ENCODE data around the gene MPP7. TPM values are rescaled to one million over a fixed set of nuclear protein-coding genes. Genes with fewer than 3 reads are reported as not detected.

Gene MPP7
- total RNA-seq, 2 donors from 2014 or later: 10.1 to 16.1 TPM

DNA sequence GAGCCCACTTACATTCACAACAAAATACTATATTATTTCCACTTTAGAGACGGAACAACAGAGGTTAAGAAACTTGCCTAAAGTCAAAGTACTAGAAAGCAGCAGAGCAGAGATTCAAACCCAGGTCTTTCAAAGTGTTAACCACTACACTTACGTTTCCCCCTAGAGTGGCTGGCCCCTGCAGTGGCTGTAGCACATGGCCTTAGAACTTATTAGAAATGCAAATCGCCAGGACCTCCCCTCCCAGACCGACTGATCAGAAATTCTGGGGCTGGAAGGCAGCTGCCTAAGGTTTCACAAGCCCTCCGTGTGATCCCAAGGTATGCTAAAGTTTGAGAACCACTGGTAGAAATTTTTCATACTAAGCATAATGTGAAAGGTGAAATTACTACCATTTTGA, 8.1 kb downstream of the MPP7 start:
- Histone ChIP-seq H3K4me1 (replicated peaks) (no peaks in the 10 kb centered on the region), H3K27ac (no peak overlapping the region), H3K27me3 (replicated peaks; ENCODE audit: insufficient read depth) (no peaks in the 10 kb centered on the region), H3K9me3 (no peaks in the 10 kb centered on the region), H3K4me3 (no peak overlapping the region), H3K36me3 (no peaks in the 10 kb centered on the region)
- DNase-seq (ENCODE audit: low spot score): no peak
- WGBS: 79% methylated on average over 5 of the region's 5 CpGs
- TF ChIP-seq POLR2A (IDR thresholded peaks at IDR 0.05) (no peak), POLR2AphosphoS5 (IDR thresholded peaks at IDR 0.05) (no peak)
- TF ChIP-seq, protein P1, sequence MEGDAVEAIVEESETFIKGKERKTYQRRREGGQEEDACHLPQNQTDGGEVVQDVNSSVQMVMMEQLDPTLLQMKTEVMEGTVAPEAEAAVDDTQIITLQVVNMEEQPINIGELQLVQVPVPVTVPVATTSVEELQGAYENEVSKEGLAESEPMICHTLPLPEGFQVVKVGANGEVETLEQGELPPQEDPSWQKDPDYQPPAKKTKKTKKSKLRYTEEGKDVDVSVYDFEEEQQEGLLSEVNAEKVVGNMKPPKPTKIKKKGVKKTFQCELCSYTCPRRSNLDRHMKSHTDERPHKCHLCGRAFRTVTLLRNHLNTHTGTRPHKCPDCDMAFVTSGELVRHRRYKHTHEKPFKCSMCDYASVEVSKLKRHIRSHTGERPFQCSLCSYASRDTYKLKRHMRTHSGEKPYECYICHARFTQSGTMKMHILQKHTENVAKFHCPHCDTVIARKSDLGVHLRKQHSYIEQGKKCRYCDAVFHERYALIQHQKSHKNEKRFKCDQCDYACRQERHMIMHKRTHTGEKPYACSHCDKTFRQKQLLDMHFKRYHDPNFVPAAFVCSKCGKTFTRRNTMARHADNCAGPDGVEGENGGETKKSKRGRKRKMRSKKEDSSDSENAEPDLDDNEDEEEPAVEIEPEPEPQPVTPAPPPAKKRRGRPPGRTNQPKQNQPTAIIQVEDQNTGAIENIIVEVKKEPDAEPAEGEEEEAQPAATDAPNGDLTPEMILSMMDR (IDR thresholded peaks at IDR 0.05): no peak
- intact Hi-C loops (cut with DNase I): no loop called here

DNA sequence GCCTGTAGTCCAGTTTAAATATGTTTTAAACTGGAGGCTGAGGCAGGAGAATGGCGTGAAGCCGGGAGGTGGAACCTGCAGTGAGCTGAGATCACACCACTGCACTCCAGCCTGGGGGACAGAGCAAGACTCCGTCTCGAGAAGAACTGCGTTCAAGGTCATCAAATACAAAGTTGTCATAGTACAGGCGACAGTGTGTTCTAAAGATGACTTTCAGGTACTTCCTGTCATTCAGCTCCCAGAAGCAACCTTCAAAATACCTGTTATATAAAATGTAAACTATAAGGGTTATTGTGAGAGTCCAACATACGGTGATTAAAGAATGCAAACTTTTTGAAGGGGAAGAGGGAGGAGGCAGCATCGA, 8.7 kb downstream of the MPP7 start:
- Histone ChIP-seq H3K9me3 (no peaks in the 10 kb centered on the region), H3K36me3 (no peaks in the 10 kb centered on the region), H3K4me3 (no peak overlapping the region), H3K27ac (no peak overlapping the region), H3K27me3 (replicated peaks; ENCODE audit: insufficient read depth) (no peaks in the 10 kb centered on the region), H3K4me1 (replicated peaks) (no peaks in the 10 kb centered on the region)
- DNase-seq (ENCODE audit: low spot score): no peak
- TF ChIP-seq POLR2AphosphoS5 (IDR thresholded peaks at IDR 0.05) (no peak), POLR2A (IDR thresholded peaks at IDR 0.05) (no peak)
- TF ChIP-seq, protein P1 (IDR thresholded peaks at IDR 0.05): no peak
- intact Hi-C loops (cut with DNase I): no loop called here
- 79% methylated on average over 8 of the region's 8 CpGs for WGBS

DNA sequence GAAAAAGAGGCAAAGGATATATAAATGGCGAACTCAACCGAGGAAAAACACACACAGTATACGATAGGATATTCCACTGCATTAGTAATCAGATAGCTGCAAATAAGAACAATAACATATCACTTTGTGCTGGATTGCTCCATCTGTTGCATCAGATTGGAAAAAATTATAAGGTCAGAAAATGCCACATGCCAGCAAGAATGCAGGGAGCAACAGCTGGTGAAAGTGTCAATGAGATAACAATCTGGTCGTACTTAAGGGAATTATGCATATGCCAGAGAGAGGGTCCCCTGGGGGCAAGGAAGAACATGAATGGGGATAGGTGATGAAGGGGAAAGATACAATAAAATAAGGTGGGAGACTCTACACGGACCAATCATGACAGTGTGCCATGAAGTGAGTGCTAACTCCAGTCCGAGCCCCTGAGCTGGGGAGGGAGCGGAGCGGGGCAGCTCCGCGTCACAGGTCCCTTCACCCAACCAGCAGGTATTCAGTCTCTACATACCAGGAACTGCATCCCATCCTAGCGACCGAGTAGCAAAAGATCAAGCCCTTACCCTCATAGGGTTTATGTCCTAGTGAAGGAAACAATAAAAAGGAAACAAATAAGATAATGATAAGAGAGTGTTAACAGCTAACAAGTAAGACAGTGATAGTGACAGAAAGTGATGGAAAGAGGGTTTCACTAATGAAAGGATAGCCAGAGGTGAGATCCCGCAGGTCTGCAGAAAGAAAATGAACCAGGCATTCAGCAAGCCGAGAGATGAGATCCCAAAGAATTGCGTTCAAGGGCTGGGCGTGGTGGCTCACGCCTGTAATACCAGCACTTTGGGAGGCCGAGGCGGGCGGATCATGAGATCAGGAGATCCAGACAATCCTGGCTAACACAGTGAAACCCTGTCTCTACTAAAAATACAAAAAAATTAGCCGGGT, 9.4 kb downstream of the MPP7 start:
- no peak for DNase-seq (ENCODE audit: low spot score)
- TF ChIP-seq, protein P1 (IDR thresholded peaks at IDR 0.05): no peak
- TF ChIP-seq POLR2A (IDR thresholded peaks at IDR 0.05) (no peak), POLR2AphosphoS5 (IDR thresholded peaks at IDR 0.05) (no peak)
- Histone ChIP-seq H3K4me3 (no peak overlapping the region), H3K27me3 (replicated peaks; ENCODE audit: insufficient read depth) (no peaks in the 10 kb centered on the region), H3K9me3 (no peaks in the 10 kb centered on the region), H3K4me1 (replicated peaks) (no peaks in the 10 kb centered on the region), H3K36me3 (no peaks in the 10 kb centered on the region), H3K27ac (no peak overlapping the region)
- intact Hi-C loops (cut with DNase I): no loop called here
- 92% methylated on average over 21 of the region's 21 CpGs for WGBS

DNA sequence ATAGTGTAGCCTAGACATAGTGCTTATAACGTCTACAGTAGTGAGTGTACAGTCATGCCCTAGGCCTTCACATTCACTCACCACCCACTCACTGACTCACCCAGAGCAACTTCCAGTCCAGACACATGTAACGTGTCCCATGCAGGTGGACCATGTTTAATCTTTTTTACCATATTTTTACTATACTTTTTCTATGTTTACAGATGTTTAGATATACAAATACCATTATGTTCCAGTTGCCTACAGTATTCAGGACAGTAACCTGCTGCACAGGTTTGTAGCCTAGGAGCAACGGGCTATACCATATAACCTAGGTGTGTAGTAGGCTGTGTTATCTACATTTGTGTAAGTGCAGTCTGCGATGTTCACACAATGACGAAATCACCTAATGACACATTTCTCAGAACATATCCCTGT, 11.0 kb downstream of the MPP7 start:
- Histone ChIP-seq H3K27ac (no peak overlapping the region), H3K27me3 (replicated peaks; ENCODE audit: insufficient read depth) (no peaks in the 10 kb centered on the region), H3K9me3 (no peaks in the 10 kb centered on the region), H3K4me1 (replicated peaks) (no peaks in the 10 kb centered on the region), H3K4me3 (no peak overlapping the region), H3K36me3 (no peaks in the 10 kb centered on the region)
- DNase-seq (ENCODE audit: low spot score): no peak
- TF ChIP-seq POLR2A (IDR thresholded peaks at IDR 0.05) (no peak), POLR2AphosphoS5 (IDR thresholded peaks at IDR 0.05) (no peak)
- TF ChIP-seq, protein P1 (IDR thresholded peaks at IDR 0.05): no peak
- intact Hi-C loops (cut with DNase I): no loop called here
- WGBS: 56% methylated on average over 5 of the region's 5 CpGs

DNA sequence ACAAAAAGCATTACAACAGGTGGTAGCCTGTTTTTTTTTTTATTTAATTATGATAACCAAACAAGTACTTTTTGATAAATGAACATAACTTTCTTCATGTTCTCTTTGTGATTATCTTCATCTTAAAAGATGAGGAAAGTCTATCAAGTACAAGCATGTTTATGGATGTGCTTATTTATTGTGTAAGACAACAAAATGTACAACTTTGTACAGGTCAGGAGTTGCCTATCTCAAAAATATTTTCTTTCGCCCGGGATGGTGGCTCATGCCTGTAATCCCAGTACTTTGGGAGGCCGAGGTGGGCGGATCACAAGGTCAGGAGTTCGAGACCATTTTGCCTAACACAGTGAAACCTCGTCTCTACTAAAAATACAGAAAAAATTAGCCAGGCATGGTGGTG, 17.0 kb downstream of the MPP7 start:
- no peak for TF ChIP-seq POLR2A (IDR thresholded peaks at IDR 0.05)
- TF ChIP-seq, protein P1 (IDR thresholded peaks at IDR 0.05): no peak
- no peak for TF ChIP-seq POLR2AphosphoS5 (IDR thresholded peaks at IDR 0.05)
- intact Hi-C loops (cut with DNase I): no loop called here
- no peaks in the 10 kb centered on the region for H3K36me3 ChIP-seq
- WGBS: 83% methylated on average over 6 of the region's 6 CpGs
- H3K27ac ChIP-seq: no peak overlapping the region
- H3K4me1 ChIP-seq (replicated peaks): peaks cover 5% of the 10 kb centered on the region
- H3K4me3 ChIP-seq: no peak overlapping the region
- H3K9me3 ChIP-seq: no peaks in the 10 kb centered on the region
- no peak for DNase-seq (ENCODE audit: low spot score)
- no peaks in the 10 kb centered on the region for H3K27me3 ChIP-seq (replicated peaks; ENCODE audit: insufficient read depth)

Data from prostate gland (tissue), 2 donors.